Putamen (tissue), 1 donor: Measurements from ENCODE around the gene RASD1.
"Not testable (repeated sequence)": the region's sequence is repeated elsewhere in the genome, so short reads cannot be mapped to it uniquely, and the experiment has no call there.

Source experiments
- DNase-seq: peaks from one replicate; pipeline ENCODE4 v3.0.0-alpha.2; 2016; ENCODE audit warnings: low spot score

RASD1 gene

DNA sequence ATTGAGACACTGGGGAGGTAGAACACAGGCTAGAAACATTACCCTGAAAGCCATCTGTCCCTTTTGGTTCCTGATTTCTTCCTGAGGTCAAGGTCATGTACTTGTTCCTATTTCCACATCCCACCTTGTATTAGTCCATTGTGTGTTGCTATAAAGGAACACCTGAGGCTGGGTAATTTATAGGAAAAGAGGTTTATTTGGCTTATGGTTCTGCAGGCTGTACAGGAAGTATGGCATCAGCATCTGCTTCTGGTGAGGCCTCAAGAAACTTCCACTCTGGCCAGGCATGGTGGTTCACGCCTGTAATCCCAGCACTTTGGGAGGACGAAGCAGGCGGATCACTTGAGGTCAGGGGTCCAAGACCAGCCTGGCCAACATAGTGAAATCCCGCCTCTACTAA, 26.8 kb downstream of the RASD1 start:
- no peak for DNase-seq

GRCh38 chr17:17468217-17469010, 27.8 kb downstream of the RASD1 start:
- DNase-seq = no peak

- no peak for DNase-seq
These were observed 28.5 kb downstream of the RASD1 start for GRCh38 chr17:17467720-17468119.

DNA sequence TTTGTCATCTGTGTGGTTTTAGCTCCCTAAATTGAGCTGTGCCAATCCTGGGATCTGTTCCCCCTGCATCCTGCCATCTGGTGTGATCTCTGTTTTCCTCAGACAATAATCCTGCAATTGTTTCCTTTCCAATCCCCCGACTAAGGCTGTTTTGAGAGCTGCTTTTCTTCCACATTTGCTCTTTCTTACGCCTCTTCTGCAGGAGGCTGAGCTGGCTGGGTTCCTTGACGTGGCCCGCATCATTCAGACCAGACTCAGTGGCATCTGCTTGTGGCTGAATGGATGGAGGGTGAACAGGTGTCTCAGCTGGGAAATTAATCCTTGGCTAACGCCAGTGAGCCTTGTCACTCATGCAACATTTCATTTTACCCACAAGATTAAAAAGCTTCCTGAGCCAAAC, 29.2 kb downstream of the RASD1 start:
- no peak for DNase-seq

- no peak for DNase-seq
These were observed 29.7 kb downstream of the RASD1 start for GRCh38 chr17:17466511-17466910.

- not testable (repeated sequence) for DNase-seq
These were observed 30.3 kb downstream of the RASD1 start for GRCh38 chr17:17465878-17466277.

- no peak for DNase-seq
These were observed 32.4 kb downstream of the RASD1 start for GRCh38 chr17:17463821-17464220.

GRCh38 chr17:17462048-17462824, 34.0 kb downstream of the RASD1 start:
- DNase-seq = no peak

DNA sequence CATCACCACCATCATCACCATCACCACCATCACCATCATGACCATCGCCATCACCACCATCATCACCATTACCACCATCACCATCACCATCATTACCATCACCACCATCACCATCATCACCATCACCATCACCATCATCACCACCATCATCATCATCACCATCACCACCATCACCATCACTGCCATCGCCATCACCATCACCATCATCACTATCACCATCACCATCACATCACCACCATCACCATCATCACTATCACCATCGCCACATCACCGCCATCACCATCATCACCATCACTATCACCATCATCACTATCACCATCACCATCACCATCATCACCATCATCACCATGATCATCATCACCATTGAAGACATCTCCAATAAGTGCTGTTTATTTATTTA, 36.2 kb downstream of the RASD1 start:
- DNase-seq = no peak

- DNase-seq = no peak
These were observed 38.5 kb downstream of the RASD1 start for GRCh38 chr17:17457680-17458079.

- no peak for DNase-seq
These were observed 39.9 kb downstream of the RASD1 start for GRCh38 chr17:17456251-17456650.

- no peak for DNase-seq
These were observed 41.0 kb downstream of the RASD1 start for GRCh38 chr17:17455173-17455572.

- not testable (repeated sequence) for DNase-seq
These were observed 41.5 kb downstream of the RASD1 start for GRCh38 chr17:17454700-17455099.

DNA sequence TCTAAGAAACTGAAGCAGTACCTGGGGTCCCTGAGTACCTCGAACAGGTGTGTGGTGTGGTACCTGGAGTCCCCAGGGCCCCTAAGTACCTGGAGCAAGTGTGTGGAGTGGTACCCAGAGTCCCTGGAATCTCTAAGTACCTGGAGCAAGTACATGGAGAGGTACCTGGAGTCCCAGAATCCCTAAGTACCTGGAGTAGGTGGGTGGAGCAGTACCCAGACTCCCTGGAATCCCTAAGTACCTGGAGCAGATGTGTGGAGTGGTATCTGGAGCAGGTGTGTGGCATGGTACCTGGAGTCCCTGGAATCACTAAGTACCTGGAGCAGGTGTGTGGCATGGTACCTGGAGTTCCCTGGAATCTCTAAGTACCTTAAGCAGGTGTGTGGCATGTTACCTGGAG, 41.9 kb downstream of the RASD1 start:
- no peak for DNase-seq

DNA sequence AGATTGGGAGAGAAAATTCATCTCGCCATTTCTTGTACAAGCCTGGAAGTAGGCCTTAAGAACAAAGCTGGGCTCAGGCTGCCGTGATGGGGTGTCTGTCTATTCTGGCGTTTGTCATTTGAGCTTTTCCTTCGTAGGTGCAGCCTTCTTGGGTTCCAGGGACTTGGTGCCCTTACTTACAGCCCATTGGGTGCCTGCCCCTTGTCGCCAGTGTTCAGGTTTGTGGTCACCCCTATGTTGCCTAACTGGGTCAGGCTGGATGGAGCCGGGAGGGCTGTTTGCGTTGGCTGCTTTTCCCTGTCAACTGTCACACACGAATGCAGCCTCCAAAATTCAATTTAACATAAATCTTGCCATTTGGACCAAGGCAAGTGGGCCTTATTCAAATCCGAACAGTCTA, 43.1 kb downstream of the RASD1 start:
- no peak for DNase-seq

GRCh38 chr17:17448723-17449122, 47.5 kb downstream of the RASD1 start:
- DNase-seq = no peak

DNA sequence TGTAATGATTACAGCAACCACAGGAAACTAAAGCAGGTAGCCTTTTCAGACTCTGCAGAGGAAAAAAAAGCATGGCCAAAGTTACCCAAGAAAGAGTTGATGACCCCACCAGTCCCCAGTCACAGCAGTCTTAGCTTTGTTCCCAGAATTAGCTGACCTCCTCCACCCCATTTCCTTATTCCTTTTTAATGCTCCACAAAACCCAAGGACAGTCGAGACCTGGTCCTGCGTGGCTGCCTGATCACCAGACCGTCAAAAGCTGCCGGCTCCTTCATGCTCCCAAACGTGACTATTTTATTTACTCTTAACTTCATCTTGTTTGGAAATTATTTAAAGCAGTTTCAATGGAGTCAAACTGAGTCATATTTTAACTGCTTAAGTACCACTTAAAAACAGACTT, 48.1 kb downstream of the RASD1 start:
- DNase-seq = no peak

DNA sequence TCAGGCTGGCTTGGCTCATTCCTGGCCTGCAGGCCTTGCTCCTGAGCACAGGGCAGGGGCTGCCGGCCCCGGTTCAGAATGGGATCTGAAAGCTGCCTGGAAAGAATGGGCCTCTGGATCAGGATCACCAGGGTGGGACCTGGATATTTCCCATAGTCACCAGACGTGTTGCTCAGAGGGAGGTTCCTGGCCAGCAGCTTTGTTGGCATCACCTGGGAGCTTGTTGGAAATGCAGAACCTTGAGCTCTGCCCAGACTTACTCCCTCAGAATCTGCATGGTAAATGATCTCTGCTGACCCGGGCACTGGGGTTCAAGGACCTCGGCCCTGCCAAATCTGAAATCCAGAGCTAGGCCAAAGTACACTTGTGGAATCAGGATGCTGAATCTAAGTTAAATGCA, 48.9 kb downstream of the RASD1 start:
- DNase-seq = no peak

GRCh38 chr17:17446666-17447155, 49.5 kb downstream of the RASD1 start:
- no peak for DNase-seq

- DNase-seq = no peak
These were observed 50.1 kb downstream of the RASD1 start for GRCh38 chr17:17445925-17446665.

DNA sequence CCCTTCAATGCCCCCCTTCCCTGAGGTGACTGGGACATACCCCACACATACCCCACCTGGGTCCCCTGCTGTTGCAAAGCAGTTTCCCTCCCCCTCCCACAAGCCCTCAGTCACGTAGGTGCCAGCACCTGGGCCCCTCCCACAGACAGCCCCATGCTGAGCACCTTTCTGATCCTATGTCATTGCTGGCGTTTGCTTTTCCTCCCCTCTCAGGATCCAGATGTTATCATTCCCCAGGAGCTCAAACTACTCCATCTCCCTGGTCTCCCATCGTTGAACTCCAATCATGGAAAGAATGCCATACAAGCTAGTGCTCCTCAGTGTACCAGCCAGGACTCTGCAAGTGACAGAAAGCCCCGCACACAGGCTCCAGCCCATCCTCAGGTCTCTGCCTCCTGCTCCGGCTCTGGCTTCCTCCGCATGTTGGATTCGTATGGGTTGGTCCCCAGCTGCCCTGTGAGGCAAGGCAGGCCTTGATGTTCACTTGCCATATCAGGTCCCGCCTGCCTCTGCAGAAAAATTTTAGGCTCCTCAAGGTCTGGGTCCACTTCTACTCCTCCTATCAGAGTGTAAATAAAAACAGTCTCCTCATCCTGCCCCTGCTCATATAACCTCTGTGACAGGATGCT, 50.8 kb downstream of the RASD1 start:
- DNase-seq = no peak
